Astrocyte of the spinal cord (primary cell): Measurements from ENCODE around the gene IKZF5.

Source experiments
- DNase-seq: peaks from one replicate; pipeline ENCODE4 v3.0.0; 2011; ENCODE audit warnings: low read depth, low spot score
- H3K4me3 ChIP-seq: 2 replicates; pipeline ENCODE4 v1.5.1; 2011; ENCODE audit warnings: low read depth, mild to moderate bottlenecking, low read length, moderate library complexity
- CTCF ChIP-seq: IDR thresholded peaks from 2 replicates; pipeline ENCODE4 v1.5.1; 2012; ENCODE audit warnings: low read depth, mild to moderate bottlenecking, low read length, inconsistent platforms
- in situ Hi-C: cut with HindIII; loops from 2 replicates; pipeline ENCODE4 v1.10.0; 2017; ENCODE audit warnings: low sequenced_read_pairs

IKZF5 gene

GRCh38 chr10:122974023-122974422 lies 34.6 kb downstream of the IKZF5 start:
- TF ChIP-seq CTCF = no peak
- DNase-seq = no peak
- in situ Hi-C loops = no loop called here
- H3K4me3 ChIP-seq = no peak overlapping the region

GRCh38 chr10:122968698-122969097 lies 39.9 kb downstream of the IKZF5 start:
- H3K4me3 ChIP-seq = no peak overlapping the region
- DNase-seq = no peak

GRCh38 chr10:122966879-122967278 lies 41.7 kb downstream of the IKZF5 start:
- in situ Hi-C loops = no loop called here
- no peak overlapping the region for H3K4me3 ChIP-seq
- DNase-seq = no peak
- TF ChIP-seq CTCF = no peak

More at GRCh38 chr10:122968698-122969097, 39.9 kb downstream of the IKZF5 start:
- in situ Hi-C loops = no loop called here
- TF ChIP-seq CTCF = no peak

DNA sequence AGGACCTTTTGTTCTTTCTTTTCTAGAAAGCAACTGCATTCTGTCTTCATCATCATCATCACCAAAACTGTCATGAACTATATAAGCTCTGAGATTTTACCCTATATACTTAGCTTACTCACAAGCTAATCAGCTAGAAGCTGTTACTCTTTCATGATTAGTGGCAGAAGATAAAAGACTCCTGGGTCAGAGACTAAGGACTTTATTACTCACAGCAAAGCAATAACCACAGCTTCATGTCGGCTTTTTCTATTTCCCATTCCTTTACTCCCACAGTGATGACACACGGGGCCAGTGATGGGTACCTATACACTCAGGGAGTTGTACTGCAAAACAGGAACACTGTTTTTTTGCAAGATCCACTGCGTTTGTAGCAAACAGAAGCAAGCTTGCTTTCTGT lies 46.2 kb downstream of the IKZF5 start:
- no peak overlapping the region for H3K4me3 ChIP-seq
- in situ Hi-C loops = no loop called here
- DNase-seq = no peak
- no peak for TF ChIP-seq CTCF

DNA sequence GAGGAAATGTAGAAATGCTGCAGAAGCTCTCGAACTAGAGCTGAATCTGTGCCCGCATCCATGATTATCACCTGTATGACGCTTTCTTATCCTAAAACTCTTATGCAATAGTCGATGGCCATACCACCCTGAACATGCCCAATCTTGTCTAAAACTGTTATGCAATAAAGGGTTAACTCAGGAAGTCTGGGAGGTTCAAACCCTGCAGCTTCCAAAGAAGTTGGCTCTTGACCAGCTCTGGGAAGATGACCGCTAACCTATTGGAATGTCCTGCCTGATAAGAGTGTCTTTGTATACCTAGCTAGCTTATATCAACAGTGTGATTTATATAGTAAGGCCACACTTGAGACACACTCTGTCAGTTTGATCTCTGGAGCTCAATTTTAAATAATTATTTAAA lies 51.1 kb downstream of the IKZF5 start:
- DNase-seq = no peak
- in situ Hi-C loops = no loop called here
- TF ChIP-seq CTCF = no peak
- no peak overlapping the region for H3K4me3 ChIP-seq

- no peak for DNase-seq
- in situ Hi-C loops = no loop called here
- no peak for TF ChIP-seq CTCF
- no peak overlapping the region for H3K4me3 ChIP-seq
These were observed 52.7 kb downstream of the IKZF5 start for GRCh38 chr10:122955892-122956291.

- no peak for DNase-seq
- TF ChIP-seq CTCF = no peak
- H3K4me3 ChIP-seq = peak overlapping the region; percentile 80
- in situ Hi-C loops = no loop called here
These were observed 53.9 kb downstream of the IKZF5 start for GRCh38 chr10:122954731-122955050.
